ENCODE results near the gene C6orf163.

- TF ChIP-seq EZH2 (IDR thresholded peaks at IDR 0.05) (no peak), POLR2AphosphoS5 (IDR thresholded peaks at IDR 0.05; ENCODE audit: borderline replicate concordance, low read depth, low read length) (no peak), FOXP2 (optimal IDR thresholded peaks at IDR 0.05; ENCODE audit: control extremely low read depth, extremely low read length, insufficient read depth) (no peak)
These were observed 2.1 kb downstream of the C6orf163 start for GRCh38 chr6:87346700-87347099.
